ENCODE results near the gene DNAJB12.

GRCh38 chr10:72297805-72298591, 56.7 kb downstream of the DNAJB12 start:
- TF ChIP-seq CTCF (IDR thresholded peaks at IDR 0.05; ENCODE audit: low read depth, low read length) = no peak
- no peak for TF ChIP-seq EZH2phosphoT487 (IDR thresholded peaks at IDR 0.05; ENCODE audit: low read depth)

Data from OCI-LY3 (cell line).